Measurements from ENCODE around the gene AGER. TPM values are rescaled to one million over a fixed set of nuclear protein-coding genes. Genes with fewer than 3 reads are reported as not detected.

AGER gene
- total RNA-seq, 3 donors from 2014 or later = 5.3 to 8.1 (median 6.3) TPM

GRCh38 chr6:32156891-32157290 lies 27.2 kb downstream of the AGER start:
- no peak for DNase-seq

DNA sequence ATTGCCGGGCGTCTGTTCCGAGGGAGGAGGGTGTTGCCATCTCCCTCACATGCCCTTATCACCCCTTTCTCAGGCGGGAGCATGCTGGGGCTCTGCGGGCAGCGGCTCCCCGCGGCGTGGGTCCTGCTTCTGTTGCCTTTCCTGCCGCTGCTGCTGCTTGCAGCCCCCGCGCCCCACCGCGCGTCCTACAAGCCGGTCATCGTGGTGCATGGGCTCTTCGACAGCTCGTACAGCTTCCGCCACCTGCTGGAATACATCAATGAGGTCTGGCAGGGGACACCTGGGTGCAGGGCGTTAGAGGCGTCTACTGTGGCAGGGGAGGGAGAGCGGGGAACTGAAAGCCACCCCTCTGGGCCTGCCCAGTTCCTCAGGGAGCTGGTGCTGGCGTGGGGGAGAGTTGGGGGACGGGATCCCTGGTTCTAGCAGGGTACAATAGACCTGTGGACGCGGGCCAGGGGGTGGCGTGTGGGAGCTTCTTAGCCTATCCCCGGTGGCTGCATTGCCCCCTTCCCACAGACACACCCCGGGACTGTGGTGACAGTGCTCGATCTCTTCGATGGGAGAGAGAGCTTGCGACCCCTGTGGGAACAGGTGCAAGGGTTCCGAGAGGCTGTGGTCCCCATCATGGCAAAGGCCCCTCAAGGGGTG lies 29.4 kb downstream of the AGER start:
- Histone ChIP-seq H3K4me1 (ENCODE audit: low read depth) (peaks cover 26% of the 10 kb centered on the region), H3K4me3 (peak overlapping the region; percentile 42), H3K9me3 (no peaks in the 10 kb centered on the region), H3K36me3 (ENCODE audit: low read depth) (no peaks in the 10 kb centered on the region)
- TF ChIP-seq, protein P1, sequence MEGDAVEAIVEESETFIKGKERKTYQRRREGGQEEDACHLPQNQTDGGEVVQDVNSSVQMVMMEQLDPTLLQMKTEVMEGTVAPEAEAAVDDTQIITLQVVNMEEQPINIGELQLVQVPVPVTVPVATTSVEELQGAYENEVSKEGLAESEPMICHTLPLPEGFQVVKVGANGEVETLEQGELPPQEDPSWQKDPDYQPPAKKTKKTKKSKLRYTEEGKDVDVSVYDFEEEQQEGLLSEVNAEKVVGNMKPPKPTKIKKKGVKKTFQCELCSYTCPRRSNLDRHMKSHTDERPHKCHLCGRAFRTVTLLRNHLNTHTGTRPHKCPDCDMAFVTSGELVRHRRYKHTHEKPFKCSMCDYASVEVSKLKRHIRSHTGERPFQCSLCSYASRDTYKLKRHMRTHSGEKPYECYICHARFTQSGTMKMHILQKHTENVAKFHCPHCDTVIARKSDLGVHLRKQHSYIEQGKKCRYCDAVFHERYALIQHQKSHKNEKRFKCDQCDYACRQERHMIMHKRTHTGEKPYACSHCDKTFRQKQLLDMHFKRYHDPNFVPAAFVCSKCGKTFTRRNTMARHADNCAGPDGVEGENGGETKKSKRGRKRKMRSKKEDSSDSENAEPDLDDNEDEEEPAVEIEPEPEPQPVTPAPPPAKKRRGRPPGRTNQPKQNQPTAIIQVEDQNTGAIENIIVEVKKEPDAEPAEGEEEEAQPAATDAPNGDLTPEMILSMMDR (IDR thresholded peaks at IDR 0.05) = peak; percentile 16
- ATAC-seq (peak; percentile 88), DNase-seq (peak; percentile 82 to 85 (median 83))
- intact Hi-C loops (cut with DNase I, micrococcal nuclease) = no loop called here

More at GRCh38 chr6:32156891-32157290, 27.2 kb downstream of the AGER start:
- intact Hi-C loops (cut with DNase I, micrococcal nuclease) = no loop called here
- TF ChIP-seq, protein P1 (IDR thresholded peaks at IDR 0.05) = no peak
- ATAC-seq = no peak
- H3K9me3 ChIP-seq = no peaks in the 10 kb centered on the region
- H3K36me3 ChIP-seq (ENCODE audit: low read depth) = no peaks in the 10 kb centered on the region
- H3K4me1 ChIP-seq (ENCODE audit: low read depth) = peaks cover 26% of the 10 kb centered on the region
- no peak overlapping the region for H3K4me3 ChIP-seq

DNA sequence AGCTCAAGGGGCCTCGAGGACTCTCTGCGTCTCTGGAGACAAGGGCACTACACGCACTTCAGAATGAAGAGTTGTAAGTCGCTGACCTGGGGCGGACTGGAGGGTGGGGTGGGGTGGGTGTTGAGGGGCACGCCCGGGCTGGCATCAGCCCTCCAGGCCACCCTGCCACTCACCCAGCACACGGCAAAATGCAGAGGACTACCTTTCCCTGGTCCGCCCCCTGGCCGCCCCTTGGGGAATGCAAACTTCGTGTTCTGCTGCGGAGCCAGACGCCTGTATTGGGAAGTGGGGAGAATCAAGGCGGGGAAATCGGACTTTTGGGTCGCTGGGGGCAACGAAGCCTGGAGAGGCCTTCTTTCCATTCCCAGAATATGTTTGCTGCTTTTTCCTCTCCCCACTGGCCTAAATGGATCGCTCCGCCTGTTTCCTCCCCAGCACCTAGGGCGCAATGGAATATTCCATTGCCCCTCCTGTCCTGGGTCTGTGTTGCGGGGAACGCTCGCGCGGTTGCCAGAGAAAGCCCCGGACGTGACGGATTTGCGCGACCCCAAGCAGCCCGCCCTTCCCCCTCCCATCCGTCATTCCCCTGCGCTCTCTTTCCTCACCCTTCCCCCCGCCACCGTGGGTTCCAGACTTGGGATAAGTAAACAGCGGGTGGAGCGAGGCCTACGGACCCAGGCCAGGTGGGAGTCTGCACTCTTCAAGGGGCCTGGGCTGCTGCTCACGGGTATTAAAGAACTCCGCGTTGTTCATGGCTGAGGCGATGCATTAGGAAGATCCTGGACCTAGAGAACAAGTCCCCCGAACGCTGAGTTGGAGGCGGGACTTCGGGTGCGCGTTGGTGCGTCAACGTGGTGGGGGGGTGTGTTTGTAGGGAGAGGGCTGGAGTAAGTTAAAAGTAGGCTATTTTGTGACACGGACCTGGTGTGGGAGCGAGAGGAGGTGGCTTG lies 30.2 kb downstream of the AGER start, which contains the start of gene PPT2:
Gene PPT2, plus strand, starts transcription at position 578 of the 950 bp plus-strand sequence. CDS start 454 bp downstream, outside the sequence.
- Histone ChIP-seq H3K4me1 (ENCODE audit: low read depth) (peaks cover 26% of the 10 kb centered on the region), H3K4me3 (peak within 1 kb of the TSS; percentile 42), H3K9me3 (no peaks in the 10 kb centered on the region), H3K36me3 (ENCODE audit: low read depth) (no peaks in the 10 kb centered on the region)
- peak; percentile 80 for ATAC-seq
- peak; percentile 86 to 89 (median 87) for DNase-seq
- TF ChIP-seq, protein P1 (IDR thresholded peaks at IDR 0.05) = no peak
- intact Hi-C loops (cut with DNase I, micrococcal nuclease) = no loop called here

GRCh38 chr6:32152769-32153563 lies 31.1 kb downstream of the AGER start:
- Histone ChIP-seq H3K4me3 (no peak overlapping the region), H3K4me1 (ENCODE audit: low read depth) (peaks cover 26% of the 10 kb centered on the region), H3K9me3 (no peaks in the 10 kb centered on the region), H3K36me3 (ENCODE audit: low read depth) (no peaks in the 10 kb centered on the region)
- DNase-seq (peak; percentile 38 to 61 (median 55)), ATAC-seq (no peak)
- TF ChIP-seq, protein P1 (IDR thresholded peaks at IDR 0.05) = no peak
- intact Hi-C loops (cut with DNase I, micrococcal nuclease) = no loop called here
